ENCODE results near the gene EFL1. TPM values are rescaled to one million over a fixed set of nuclear protein-coding genes. Genes with fewer than 3 reads are reported as not detected.
A peak's percentile ranks its signal among the peaks of the same experiment; 100 is the strongest.

Gene EFL1
- total RNA-seq, 2 donors from 2014 or later = 42.0 to 59.1 TPM

DNA sequence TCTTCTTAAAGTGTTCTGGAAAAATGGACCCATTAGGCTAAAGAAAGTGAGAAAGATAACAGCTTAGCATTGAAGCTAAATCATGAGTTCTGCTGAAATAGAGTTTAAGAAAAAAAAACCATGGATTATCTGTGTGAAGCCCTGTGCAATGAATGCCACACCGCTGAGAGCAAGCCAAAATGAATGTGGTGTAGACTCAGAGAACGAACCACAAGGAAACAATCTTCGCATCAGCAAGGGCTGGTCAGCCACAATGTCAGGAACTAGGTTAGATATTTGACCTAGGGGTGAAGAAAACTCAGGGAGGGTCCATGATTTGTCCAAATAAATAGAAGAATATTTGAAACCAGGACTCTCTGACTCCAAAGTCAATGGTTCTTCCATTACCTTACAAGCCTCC lies 125.3 kb downstream of the EFL1 start:
- Histone ChIP-seq H3K9ac (ENCODE audit: extremely low read depth, low read length, poor library complexity, severe bottlenecking) (no peak overlapping the region), H3K4me3 (ENCODE audit: low read length) (peak overlapping the region; percentile 28), H3K27ac (ENCODE audit: low read depth, low read length) (no peak overlapping the region), H3K36me3 (ENCODE audit: control insufficient read depth, insufficient read depth, low read length) (peaks cover 63% of the 10 kb centered on the region), H3K27me3 (ENCODE audit: control insufficient read depth, insufficient read depth, low read length, poor library complexity, severe bottlenecking) (no peaks in the 10 kb centered on the region), H3K4me1 (ENCODE audit: control insufficient read depth, insufficient read depth, low read length) (peaks cover 11% of the 10 kb centered on the region), H3K9me3 (ENCODE audit: control insufficient read depth, low read length) (no peaks in the 10 kb centered on the region)
- 96 to 100% methylated on average over 3 of the region's 3 CpGs for WGBS, 2 experiments (ENCODE audit: insufficient coverage in 1 of 2, insufficient read length in 1 of 2)
- Mint-ChIP-seq H3K27ac (no peak overlapping the region), H3K4me3 (no peak overlapping the region), H3K4me1 (peaks cover 16% of the 10 kb centered on the region), H3K9me3 (no peaks in the 10 kb centered on the region), H3K27me3 (ENCODE audit: insufficient read depth) (no peaks in the 10 kb centered on the region), H3K36me3 (ENCODE audit: low read depth) (peaks cover 20% of the 10 kb centered on the region)
- no peak for DNase-seq
- TF ChIP-seq, protein P1, sequence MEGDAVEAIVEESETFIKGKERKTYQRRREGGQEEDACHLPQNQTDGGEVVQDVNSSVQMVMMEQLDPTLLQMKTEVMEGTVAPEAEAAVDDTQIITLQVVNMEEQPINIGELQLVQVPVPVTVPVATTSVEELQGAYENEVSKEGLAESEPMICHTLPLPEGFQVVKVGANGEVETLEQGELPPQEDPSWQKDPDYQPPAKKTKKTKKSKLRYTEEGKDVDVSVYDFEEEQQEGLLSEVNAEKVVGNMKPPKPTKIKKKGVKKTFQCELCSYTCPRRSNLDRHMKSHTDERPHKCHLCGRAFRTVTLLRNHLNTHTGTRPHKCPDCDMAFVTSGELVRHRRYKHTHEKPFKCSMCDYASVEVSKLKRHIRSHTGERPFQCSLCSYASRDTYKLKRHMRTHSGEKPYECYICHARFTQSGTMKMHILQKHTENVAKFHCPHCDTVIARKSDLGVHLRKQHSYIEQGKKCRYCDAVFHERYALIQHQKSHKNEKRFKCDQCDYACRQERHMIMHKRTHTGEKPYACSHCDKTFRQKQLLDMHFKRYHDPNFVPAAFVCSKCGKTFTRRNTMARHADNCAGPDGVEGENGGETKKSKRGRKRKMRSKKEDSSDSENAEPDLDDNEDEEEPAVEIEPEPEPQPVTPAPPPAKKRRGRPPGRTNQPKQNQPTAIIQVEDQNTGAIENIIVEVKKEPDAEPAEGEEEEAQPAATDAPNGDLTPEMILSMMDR (conservative IDR thresholded peaks at IDR 0.05) = no peak

DNA sequence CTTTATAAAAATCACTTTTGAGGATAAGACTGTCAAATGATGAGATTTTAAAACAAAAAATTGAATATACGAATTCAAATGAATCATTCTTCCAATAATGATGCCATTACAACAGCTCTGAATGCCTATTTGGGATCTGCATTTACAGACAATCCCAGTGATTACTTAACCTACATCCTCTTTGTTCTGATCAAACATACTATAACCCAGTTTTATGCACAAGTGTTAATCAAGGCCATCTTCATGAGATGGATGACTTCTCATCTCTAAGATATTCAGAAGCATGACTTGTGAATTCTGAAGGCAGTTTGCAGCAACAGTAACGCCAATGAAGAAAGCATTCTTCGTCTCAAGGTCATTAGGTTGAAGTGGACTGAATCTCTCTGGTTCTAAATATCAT lies 126.4 kb downstream of the EFL1 start:
- TF ChIP-seq, protein P1 (conservative IDR thresholded peaks at IDR 0.05) = no peak
- WGBS, 2 experiments (ENCODE audit: insufficient coverage in 1 of 2, insufficient read length in 1 of 2) = 96 to 97% methylated on average over 3 of the region's 3 CpGs
- H3K4me1 ChIP-seq (ENCODE audit: control insufficient read depth, insufficient read depth, low read length) = peaks cover 11% of the 10 kb centered on the region

DNA sequence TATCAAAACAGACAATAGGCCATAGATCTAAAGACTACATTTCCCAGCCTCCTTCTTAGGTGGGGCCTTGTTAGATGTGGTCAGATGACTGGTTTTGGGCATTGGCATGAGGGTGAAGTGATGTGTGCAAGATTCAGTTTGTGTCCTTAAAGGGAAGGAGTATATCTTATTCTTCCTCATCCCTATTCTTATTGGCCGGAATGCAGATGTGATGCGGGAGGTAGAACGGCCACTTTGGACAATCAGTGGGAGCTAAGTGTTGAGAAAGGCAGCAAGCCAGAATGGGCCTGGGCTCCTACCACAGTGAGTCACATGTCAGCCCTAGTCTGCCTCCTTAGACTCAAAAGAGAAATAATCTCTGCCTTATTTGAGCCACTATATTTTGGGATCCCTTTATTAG lies 126.9 kb downstream of the EFL1 start:
- Histone ChIP-seq H3K27ac (ENCODE audit: low read depth, low read length) (no peak overlapping the region), H3K9me3 (ENCODE audit: control insufficient read depth, low read length) (no peaks in the 10 kb centered on the region), H3K4me3 (ENCODE audit: low read length) (no peak overlapping the region), H3K9ac (ENCODE audit: extremely low read depth, low read length, poor library complexity, severe bottlenecking) (no peak overlapping the region), H3K27me3 (ENCODE audit: control insufficient read depth, insufficient read depth, low read length, poor library complexity, severe bottlenecking) (no peaks in the 10 kb centered on the region), H3K4me1 (ENCODE audit: control insufficient read depth, insufficient read depth, low read length) (peaks cover 11% of the 10 kb centered on the region), H3K36me3 (ENCODE audit: control insufficient read depth, insufficient read depth, low read length) (peaks cover 63% of the 10 kb centered on the region)
- Mint-ChIP-seq H3K4me1 (peaks cover 19% of the 10 kb centered on the region), H3K9me3 (no peaks in the 10 kb centered on the region), H3K27me3 (ENCODE audit: insufficient read depth) (no peaks in the 10 kb centered on the region), H3K36me3 (ENCODE audit: low read depth) (peaks cover 30% of the 10 kb centered on the region), H3K27ac (no peak overlapping the region), H3K4me3 (no peak overlapping the region)
- WGBS, 2 experiments (ENCODE audit: insufficient coverage in 1 of 2, insufficient read length in 1 of 2) = 95% methylated on average over 3 of the region's 3 CpGs; no CpG with 5 or more reads in 1 of the 2 experiments
- TF ChIP-seq, protein P1 (conservative IDR thresholded peaks at IDR 0.05) = no peak
- DNase-seq = no peak

More for the DNA sequence above, 126.4 kb downstream of the EFL1 start:
- Histone ChIP-seq H3K9me3 (ENCODE audit: control insufficient read depth, low read length) (no peaks in the 10 kb centered on the region), H3K4me3 (ENCODE audit: low read length) (no peak overlapping the region), H3K27me3 (ENCODE audit: control insufficient read depth, insufficient read depth, low read length, poor library complexity, severe bottlenecking) (no peaks in the 10 kb centered on the region), H3K36me3 (ENCODE audit: control insufficient read depth, insufficient read depth, low read length) (peaks cover 63% of the 10 kb centered on the region), H3K9ac (ENCODE audit: extremely low read depth, low read length, poor library complexity, severe bottlenecking) (no peak overlapping the region), H3K27ac (ENCODE audit: low read depth, low read length) (no peak overlapping the region)
- no peak for DNase-seq
- no peaks in the 10 kb centered on the region for H3K27me3 Mint-ChIP-seq (ENCODE audit: insufficient read depth)
- no peak overlapping the region for H3K4me3 Mint-ChIP-seq
- H3K27ac Mint-ChIP-seq = no peak overlapping the region
- H3K36me3 Mint-ChIP-seq (ENCODE audit: low read depth) = peaks cover 28% of the 10 kb centered on the region
- H3K9me3 Mint-ChIP-seq = no peaks in the 10 kb centered on the region
- H3K4me1 Mint-ChIP-seq = peaks cover 19% of the 10 kb centered on the region
